Cardiac muscle cell (in vitro differentiated cells and primary cell): Measurements from ENCODE around the gene PLOD2. TPM values are rescaled to one million over a fixed set of nuclear protein-coding genes. Genes with fewer than 3 reads are reported as not detected.

Experiments used
- DNase-seq, 2 donors: peaks; one replicate each; pipeline versions ENCODE4 v3.0.0 to v3.0.0-alpha.2; 2010 to 2017; ENCODE audit warnings: low read depth in 1 of 2, low spot score in 1 of 2
- H3K27ac ChIP-seq: fragments of 200-600 bp; sonication (generic); 2 replicates; pipeline ENCODE4 v1.5.1; 2016
- H3K27me3 ChIP-seq: fragments of 200-600 bp; sonication (generic); 2 replicates; pipeline ENCODE4 v1.6.0; 2016; ENCODE audit warnings: control low read depth
- H3K36me3 ChIP-seq: fragments of 200-600 bp; sonication (generic); 2 replicates; pipeline ENCODE4 v1.5.1; 2016; ENCODE audit warnings: control low read depth
- H3K4me1 ChIP-seq: fragments of 200-600 bp; sonication (generic); 2 replicates; pipeline ENCODE4 v1.8.1; 2017; ENCODE audit warnings: low read depth, mild to moderate bottlenecking, mixed run types
- H3K4me3 ChIP-seq: fragments of 200-600 bp; sonication (generic); 2 replicates; pipeline ENCODE4 v1.5.1; 2016; ENCODE audit warnings: mild to moderate bottlenecking
- H3K9me3 ChIP-seq: fragments of 200-600 bp; sonication (generic); 2 replicates; pipeline ENCODE4 v1.5.1; 2017; ENCODE audit warnings: low read depth, mild to moderate bottlenecking, control low read depth
- polyA plus RNA-seq: library from polyadenylated mRNA; unstranded; fragments of >200 nt; fragmentation: Nextera tagmentation; extraction: Ambion mirVana; gene quantifications from 2 replicates; pipeline ENCODE4 v1.2.1, GENCODE V29; 2016
- total RNA-seq: library from RNA; depleted of rRNA; stranded (reverse); fragments of >200 nt; gene quantifications from 2 replicates; pipeline ENCODE4 v1.2.3, GENCODE V29; 2016
- TF ChIP-seq, protein P1 (sequence below): IDR thresholded peaks from 2 replicates; pipeline ENCODE4 v1.5.1; 2012; ENCODE audit warnings: low read depth, mild to moderate bottlenecking, low read length

Gene PLOD2
- total RNA-seq: 82.1 and 84.5 TPM in 2 replicates
- 93.7 and 108 TPM in 2 replicates for polyA plus RNA-seq

DNA sequence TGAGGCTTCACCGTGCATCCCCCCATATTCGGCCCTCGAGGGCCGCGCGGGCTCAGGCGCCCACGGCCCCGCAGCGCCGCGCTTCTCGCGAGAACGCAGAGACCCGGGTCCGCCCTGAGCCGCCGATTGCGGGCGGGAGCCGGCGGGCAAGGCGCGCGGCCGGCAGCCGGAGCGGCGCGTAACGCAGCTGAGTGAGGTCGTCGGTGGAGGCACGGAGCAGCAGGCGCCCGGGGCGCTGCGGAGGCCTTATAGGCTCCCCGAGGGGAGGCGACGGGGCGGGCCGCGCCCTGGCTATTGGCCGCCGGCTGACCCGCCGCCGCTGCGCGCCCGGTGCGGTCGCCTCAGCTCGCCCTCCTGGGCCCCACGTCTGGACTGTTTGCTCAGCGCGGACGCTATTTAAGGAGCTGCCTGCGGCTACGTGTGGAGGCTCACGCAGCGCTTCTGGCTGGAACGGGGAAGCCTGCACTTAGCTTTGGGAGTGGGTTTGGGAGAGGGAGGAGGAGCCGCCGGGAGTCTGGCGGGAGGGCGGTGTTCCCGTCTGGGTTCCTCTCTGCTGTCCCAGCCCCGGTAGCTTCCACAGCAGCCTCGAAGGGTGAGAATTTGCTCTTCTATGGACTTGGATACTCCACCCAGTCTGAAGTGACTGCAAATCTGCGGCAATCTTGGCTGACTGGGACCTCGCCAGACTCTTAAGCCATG lies at the start of gene PLOD2:
TSS of gene PLOD2 (minus strand) at position 221 of the 699 bp plus-strand sequence. CDS start at position 26, 195 bp downstream.
- Histone ChIP-seq H3K27ac (peak within 1 kb of the TSS; percentile 91), H3K9me3 (no peaks in the 10 kb centered on the region), H3K4me3 (peak within 1 kb of the TSS; percentile 79), H3K4me1 (peaks cover 49% of the 10 kb centered on the region), H3K36me3 (no peaks in the 10 kb centered on the region), H3K27me3 (no peaks in the 10 kb centered on the region)
- DNase-seq: peak; percentile 95
- TF ChIP-seq, protein P1, sequence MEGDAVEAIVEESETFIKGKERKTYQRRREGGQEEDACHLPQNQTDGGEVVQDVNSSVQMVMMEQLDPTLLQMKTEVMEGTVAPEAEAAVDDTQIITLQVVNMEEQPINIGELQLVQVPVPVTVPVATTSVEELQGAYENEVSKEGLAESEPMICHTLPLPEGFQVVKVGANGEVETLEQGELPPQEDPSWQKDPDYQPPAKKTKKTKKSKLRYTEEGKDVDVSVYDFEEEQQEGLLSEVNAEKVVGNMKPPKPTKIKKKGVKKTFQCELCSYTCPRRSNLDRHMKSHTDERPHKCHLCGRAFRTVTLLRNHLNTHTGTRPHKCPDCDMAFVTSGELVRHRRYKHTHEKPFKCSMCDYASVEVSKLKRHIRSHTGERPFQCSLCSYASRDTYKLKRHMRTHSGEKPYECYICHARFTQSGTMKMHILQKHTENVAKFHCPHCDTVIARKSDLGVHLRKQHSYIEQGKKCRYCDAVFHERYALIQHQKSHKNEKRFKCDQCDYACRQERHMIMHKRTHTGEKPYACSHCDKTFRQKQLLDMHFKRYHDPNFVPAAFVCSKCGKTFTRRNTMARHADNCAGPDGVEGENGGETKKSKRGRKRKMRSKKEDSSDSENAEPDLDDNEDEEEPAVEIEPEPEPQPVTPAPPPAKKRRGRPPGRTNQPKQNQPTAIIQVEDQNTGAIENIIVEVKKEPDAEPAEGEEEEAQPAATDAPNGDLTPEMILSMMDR: no peak

DNA sequence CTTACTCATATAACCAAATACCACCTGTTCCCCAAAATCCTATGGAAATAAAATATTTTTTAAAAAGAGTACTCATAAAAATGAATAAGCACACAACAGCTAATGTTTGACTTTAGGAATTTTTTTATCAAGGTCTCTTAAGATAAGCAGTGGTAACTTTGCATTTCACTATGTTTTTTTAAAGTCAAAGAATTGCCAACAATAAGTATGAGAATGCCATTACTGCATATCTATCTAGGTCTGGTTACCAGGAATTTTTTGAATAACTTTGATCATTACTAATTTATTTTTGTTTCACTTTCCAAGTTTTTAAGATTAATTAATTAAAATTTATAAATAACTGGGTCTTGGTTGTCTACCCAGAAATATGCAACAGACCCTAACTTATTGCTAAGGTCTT lies 48.4 kb upstream of the PLOD2 start:
- no peaks in the 10 kb centered on the region for H3K36me3 ChIP-seq
- no peaks in the 10 kb centered on the region for H3K9me3 ChIP-seq
- no peaks in the 10 kb centered on the region for H3K4me1 ChIP-seq
- H3K27me3 ChIP-seq: no peaks in the 10 kb centered on the region
- no peak overlapping the region for H3K4me3 ChIP-seq
- no peak overlapping the region for H3K27ac ChIP-seq
- TF ChIP-seq, protein P1: no peak
- peak in 1 of 2 donors; percentile 35 for DNase-seq

DNA sequence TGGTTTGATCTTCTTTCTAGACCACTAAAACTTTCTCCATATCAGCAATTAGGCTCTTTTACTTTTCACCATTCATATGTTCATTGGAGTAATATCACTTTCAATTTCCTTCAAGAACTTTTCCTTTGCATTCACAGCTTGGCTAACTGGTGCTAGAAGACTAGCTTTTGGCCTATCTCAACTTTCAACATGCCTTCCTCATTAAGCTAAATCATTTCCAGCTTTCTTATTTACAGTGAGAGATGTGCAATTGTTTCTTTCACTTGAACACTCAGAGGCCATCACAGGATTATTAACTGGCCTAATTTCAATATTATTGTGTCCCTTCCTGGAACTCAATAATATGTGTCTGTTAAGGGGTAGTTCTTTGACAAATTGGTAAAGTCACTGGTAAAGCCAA lies 42.8 kb upstream of the PLOD2 start:
- no peaks in the 10 kb centered on the region for H3K27me3 ChIP-seq
- no peak overlapping the region for H3K27ac ChIP-seq
- H3K4me1 ChIP-seq: no peaks in the 10 kb centered on the region
- H3K9me3 ChIP-seq: no peaks in the 10 kb centered on the region
- H3K36me3 ChIP-seq: no peaks in the 10 kb centered on the region
- H3K4me3 ChIP-seq: no peak overlapping the region
- no peak for DNase-seq
- TF ChIP-seq, protein P1: no peak

DNA sequence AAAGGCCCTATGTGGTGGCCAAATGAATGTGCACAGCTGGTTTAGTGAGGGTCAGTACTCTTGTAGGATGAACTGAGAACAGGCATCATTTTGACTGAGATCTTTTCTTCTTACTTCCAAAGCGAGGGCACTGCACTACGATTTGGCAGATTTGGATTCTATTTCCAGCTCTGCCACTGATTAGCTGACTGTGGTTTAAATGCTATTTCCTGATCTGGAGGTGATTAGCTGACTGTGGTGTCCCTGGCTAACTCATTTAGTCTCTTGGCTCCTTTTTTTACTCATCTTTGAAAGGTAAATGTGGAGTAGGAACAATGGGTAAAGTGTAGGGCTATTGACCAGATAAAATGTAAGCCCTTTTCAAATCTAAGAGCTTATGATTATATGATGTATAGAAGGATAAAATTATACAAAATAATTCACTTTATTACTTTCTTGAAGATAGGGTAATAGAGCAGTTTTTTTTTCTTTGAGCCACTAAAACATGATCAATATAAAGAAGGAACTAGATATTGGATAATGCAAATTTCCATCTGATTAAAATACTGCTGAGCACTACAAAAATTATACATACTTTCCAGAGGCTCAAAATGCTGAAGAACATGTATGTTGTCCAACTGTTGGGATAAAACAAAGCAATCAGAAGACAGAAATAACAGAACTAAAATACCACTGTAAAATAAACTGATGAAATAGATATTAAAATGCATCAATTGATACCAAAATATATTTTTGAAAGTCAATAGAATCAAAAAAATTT lies 39.7 kb upstream of the PLOD2 start:
- Histone ChIP-seq H3K4me3 (no peak overlapping the region), H3K27me3 (no peaks in the 10 kb centered on the region), H3K9me3 (no peaks in the 10 kb centered on the region), H3K4me1 (peaks cover 4% of the 10 kb centered on the region), H3K36me3 (no peaks in the 10 kb centered on the region), H3K27ac (no peak overlapping the region)
- DNase-seq: no peak
- TF ChIP-seq, protein P1: no peak

DNA sequence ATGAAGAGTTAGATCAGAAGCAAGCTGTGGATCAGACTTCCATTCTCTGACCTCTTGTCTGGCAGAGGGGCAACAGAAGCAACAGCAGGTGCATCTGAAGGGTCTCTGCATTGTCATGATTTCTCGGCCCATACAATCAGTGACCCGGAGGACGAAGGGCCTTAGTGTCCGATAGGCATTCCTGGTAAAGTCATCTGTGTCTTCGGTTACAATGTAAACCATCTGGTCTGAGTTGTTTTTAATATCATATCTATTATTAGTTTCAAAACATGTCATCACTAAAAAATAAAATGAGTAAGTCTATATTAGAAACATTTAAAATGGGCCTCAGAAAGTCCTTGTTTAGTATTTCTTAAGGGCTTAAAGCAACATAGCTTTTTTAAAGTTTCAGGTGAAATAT lies 38.8 kb upstream of the PLOD2 start:
- H3K9me3 ChIP-seq: no peaks in the 10 kb centered on the region

More for the DNA sequence above, 38.8 kb upstream of the PLOD2 start:
- Histone ChIP-seq H3K4me3 (no peak overlapping the region), H3K27ac (no peak overlapping the region), H3K27me3 (no peaks in the 10 kb centered on the region), H3K36me3 (no peaks in the 10 kb centered on the region), H3K4me1 (peaks cover 10% of the 10 kb centered on the region)
- TF ChIP-seq, protein P1: no peak
- DNase-seq: no peak
